ENCODE measurements around the gene DEF6. TPM values are rescaled to one million over a fixed set of nuclear protein-coding genes. Genes with fewer than 3 reads are reported as not detected.
A peak's percentile ranks its signal among the peaks of the same experiment; 100 is the strongest.

DEF6 gene
- total RNA-seq, 1 experiment from 2014 or later = 5.6 TPM

DNA sequence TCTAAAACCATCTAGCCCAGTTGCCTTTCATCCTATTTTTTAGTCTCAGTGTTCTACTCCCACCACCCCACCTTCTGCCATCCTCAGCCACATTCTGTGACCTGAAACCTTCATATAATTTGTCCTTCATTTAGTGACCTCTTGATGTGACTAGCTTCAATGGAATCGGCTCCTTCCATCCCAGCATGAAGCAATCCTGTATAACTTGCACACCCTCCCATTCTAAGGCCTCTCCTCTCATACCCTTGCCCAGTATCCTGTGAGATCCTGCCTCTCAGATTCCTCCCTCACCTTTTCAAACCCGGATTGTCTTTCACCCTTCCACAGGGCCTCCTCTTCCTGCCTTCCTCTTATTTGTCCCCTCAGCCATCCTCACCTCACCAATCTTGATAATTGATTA is 35.0 kb upstream of the DEF6 start:
- H3K27me3 ChIP-seq (ENCODE audit: insufficient read depth, low read length) = no peaks in the 10 kb centered on the region
- no peak overlapping the region for H3K23ac ChIP-seq (ENCODE audit: insufficient read length, low read depth, low read length)
- TF ChIP-seq, protein P1, sequence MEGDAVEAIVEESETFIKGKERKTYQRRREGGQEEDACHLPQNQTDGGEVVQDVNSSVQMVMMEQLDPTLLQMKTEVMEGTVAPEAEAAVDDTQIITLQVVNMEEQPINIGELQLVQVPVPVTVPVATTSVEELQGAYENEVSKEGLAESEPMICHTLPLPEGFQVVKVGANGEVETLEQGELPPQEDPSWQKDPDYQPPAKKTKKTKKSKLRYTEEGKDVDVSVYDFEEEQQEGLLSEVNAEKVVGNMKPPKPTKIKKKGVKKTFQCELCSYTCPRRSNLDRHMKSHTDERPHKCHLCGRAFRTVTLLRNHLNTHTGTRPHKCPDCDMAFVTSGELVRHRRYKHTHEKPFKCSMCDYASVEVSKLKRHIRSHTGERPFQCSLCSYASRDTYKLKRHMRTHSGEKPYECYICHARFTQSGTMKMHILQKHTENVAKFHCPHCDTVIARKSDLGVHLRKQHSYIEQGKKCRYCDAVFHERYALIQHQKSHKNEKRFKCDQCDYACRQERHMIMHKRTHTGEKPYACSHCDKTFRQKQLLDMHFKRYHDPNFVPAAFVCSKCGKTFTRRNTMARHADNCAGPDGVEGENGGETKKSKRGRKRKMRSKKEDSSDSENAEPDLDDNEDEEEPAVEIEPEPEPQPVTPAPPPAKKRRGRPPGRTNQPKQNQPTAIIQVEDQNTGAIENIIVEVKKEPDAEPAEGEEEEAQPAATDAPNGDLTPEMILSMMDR (conservative IDR thresholded peaks at IDR 0.05) = no peak
- H3K27ac Mint-ChIP-seq = no peak overlapping the region; a peak in 1 of 7 replicates
- no peak overlapping the region for H4K8ac ChIP-seq (replicated peaks; ENCODE audit: insufficient read length, low read depth, low read length)
- H3K4me1 ChIP-seq (ENCODE audit: insufficient read depth, low read length) = peaks cover 2% of the 10 kb centered on the region; the same call in 1 of the 2 replicates
- H2BK5ac ChIP-seq (ENCODE audit: insufficient read length, low read length) = no peak overlapping the region
- no peaks in the 10 kb centered on the region for H3K79me2 ChIP-seq (ENCODE audit: insufficient read depth, low read length)
- H3K9me3 ChIP-seq (ENCODE audit: control insufficient read depth, low read depth, low read length) = no peaks in the 10 kb centered on the region
- no CpG with 5 or more reads among the region's 2 CpGs for whole genome bisulfite sequencing (ENCODE audit: extremely low coverage, insufficient read length, low lambda C conversion rate)
- no peak overlapping the region for H2BK15ac ChIP-seq (ENCODE audit: low read depth, low read length)
- no peak overlapping the region for H3K18ac ChIP-seq (ENCODE audit: insufficient read length, low read depth, low read length)
- peak overlapping the region; percentile 91 for H3K56ac ChIP-seq (ENCODE audit: insufficient read length, low read depth, low read length)
- peak overlapping the region; percentile 10 for H3K9ac ChIP-seq (ENCODE audit: extremely low read depth, insufficient read length, low read length)
- H4K91ac ChIP-seq (ENCODE audit: insufficient read length, low read depth, low read length) = no peak overlapping the region
- no peak overlapping the region for H2BK12ac ChIP-seq (ENCODE audit: insufficient read length, low read depth, low read length)
- H3K4ac ChIP-seq (ENCODE audit: low read depth, low read length) = no peak overlapping the region
- no peaks in the 10 kb centered on the region for H3K9me3 Mint-ChIP-seq
- H2AFZ ChIP-seq (ENCODE audit: low read length) = no peak overlapping the region
- no peaks in the 10 kb centered on the region for H4K20me1 ChIP-seq (ENCODE audit: control insufficient read depth, insufficient read depth, insufficient read length)
- peaks cover 11 to 12% of the 10 kb centered on the region in 2 experiments for H3K4me1 Mint-ChIP-seq
- H2AK5ac ChIP-seq (ENCODE audit: insufficient read length, low read length) = no peak overlapping the region
- H3K4me2 ChIP-seq (ENCODE audit: insufficient read depth, insufficient read length, low read length) = no peak overlapping the region
- H2BK20ac ChIP-seq (ENCODE audit: low read depth, low read length, poor library complexity, severe bottlenecking) = no peak overlapping the region
- H3K4me3 Mint-ChIP-seq = no peak overlapping the region
- H3K79me1 ChIP-seq (ENCODE audit: insufficient read depth, low read depth, low read length, poor library complexity, severe bottlenecking) = no peaks in the 10 kb centered on the region
- no peak overlapping the region for H2BK120ac ChIP-seq (ENCODE audit: low read depth, low read length, poor library complexity, severe bottlenecking)
- DNase-seq = no peak
- H3K27me3 Mint-ChIP-seq (ENCODE audit: low read depth) = 0 out of 2 replicates have a peak, but pooled peaks cover 2% of the 10 kb centered on the region
- no peak overlapping the region for H4K5ac ChIP-seq (ENCODE audit: insufficient read length, low read depth, low read length)
- H3K27ac ChIP-seq (ENCODE audit: insufficient read length, low read depth, low read length) = no peak overlapping the region
- no peaks in the 10 kb centered on the region for H3K36me3 Mint-ChIP-seq (ENCODE audit: insufficient read depth in 1 of 3, low read depth in 3 of 3)
- no peak overlapping the region for H3T11ph ChIP-seq (ENCODE audit: low read length)
- peaks cover 14% of the 10 kb centered on the region for H3K23me2 ChIP-seq (ENCODE audit: insufficient read length, low read depth, low read length, poor library complexity, severe bottlenecking)
- no peak overlapping the region for H3K14ac ChIP-seq (ENCODE audit: insufficient read depth, low read length)
